GM23338 (cell line): ENCODE measurements around the gene SERPINI2. TPM values are rescaled to one million over a fixed set of nuclear protein-coding genes. Genes with fewer than 3 reads are reported as not detected.

Experiments used
- ATAC-seq: fragments of 200-7000 bp; cut with Tn5 transposase; 3 replicates; pipeline ENCODE4 v1.9.1; 2020
- DNase-seq: peaks from one replicate; pipeline ENCODE4 v3.0.0-alpha.2; 2015; ENCODE audit warnings: low spot score
- H2AFZ ChIP-seq: fragments of 200-600 bp; sonication (generic); 2 replicates; pipeline ENCODE4 v1.8.0; 2016; ENCODE audit warnings: antibody characterized with exemption, mild to moderate bottlenecking, moderate library complexity
- H3F3A ChIP-seq: fragments of 200-600 bp; sonication (generic); replicated peaks from 2 replicates; pipeline ENCODE4 v1.8.0; 2017; ENCODE audit warnings: antibody characterized with exemption, mixed run types, low read depth
- H3K27ac ChIP-seq: fragments of 200-600 bp; sonication (generic); 2 replicates; pipeline ENCODE4 v1.6.1; 2016; ENCODE audit warnings: low read depth
- H3K27me3 ChIP-seq: fragments of 200-600 bp; sonication (generic); 2 replicates; pipeline ENCODE4 v1.8.0; 2016; ENCODE audit warnings: mild to moderate bottlenecking, mixed run types, moderate library complexity; ENCODE audit not compliant: insufficient read depth
- H3K36me3 ChIP-seq: fragments of 200-600 bp; sonication (generic); 2 replicates; pipeline ENCODE4 v1.8.0; 2016; ENCODE audit warnings: mild to moderate bottlenecking; ENCODE audit not compliant: insufficient read depth
- H3K4me1 ChIP-seq: fragments of 200-600 bp; sonication (generic); 2 replicates; pipeline ENCODE4 v1.8.0; 2016; ENCODE audit warnings: mild to moderate bottlenecking, moderate library complexity; ENCODE audit not compliant: insufficient read depth
- H3K4me2 ChIP-seq: fragments of 200-600 bp; sonication (generic); 2 replicates; pipeline ENCODE4 v1.7.1; 2017; ENCODE audit warnings: mixed run types
- H3K4me3 ChIP-seq: fragments of 200-600 bp; sonication (generic); 2 replicates; pipeline ENCODE4 v1.6.1; 2016; ENCODE audit warnings: mixed run types
- H3K79me2 ChIP-seq: fragments of 200-600 bp; sonication (generic); replicated peaks from 2 replicates; pipeline ENCODE4 v1.8.0; 2017; ENCODE audit warnings: mild to moderate bottlenecking; ENCODE audit not compliant: insufficient read depth
- H3K9me2 ChIP-seq: fragments of 200-600 bp; sonication (generic); 2 replicates; pipeline ENCODE4 v1.8.0; 2017; ENCODE audit not compliant: insufficient read depth
- H4K20me1 ChIP-seq: fragments of 200-600 bp; sonication (generic); replicated peaks from 2 replicates; pipeline ENCODE4 v1.8.0; 2017; ENCODE audit warnings: mild to moderate bottlenecking; ENCODE audit not compliant: insufficient read depth
- H3K27ac Mint-ChIP-seq: 2 replicates; pipeline ENCODE4 v1.8.0; 2020; ENCODE audit warnings: inconsistent platforms, mild to moderate bottlenecking, moderate library complexity, mixed read lengths
- H3K27me3 Mint-ChIP-seq: 3 replicates; pipeline ENCODE4 v1.8.0; 2022; ENCODE audit warnings: low read depth, mild to moderate bottlenecking, moderate library complexity, mixed read lengths, inconsistent platforms; ENCODE audit not compliant: insufficient read depth, poor library complexity
- H3K36me3 Mint-ChIP-seq: 3 replicates; pipeline ENCODE4 v1.8.0; 2021; ENCODE audit warnings: low read depth, mild to moderate bottlenecking, inconsistent platforms, moderate library complexity, mixed read lengths
- H3K4me1 Mint-ChIP-seq: 3 replicates; pipeline ENCODE4 v1.8.0; 2020; ENCODE audit warnings: mild to moderate bottlenecking, inconsistent platforms, mixed read lengths
- H3K4me3 Mint-ChIP-seq: 3 replicates; pipeline ENCODE4 v1.8.0; 2021; ENCODE audit warnings: moderate library complexity, mild to moderate bottlenecking, inconsistent platforms, mixed read lengths
- H3K9me3 Mint-ChIP-seq: 3 replicates; pipeline ENCODE4 v1.8.0; 2020; ENCODE audit warnings: moderate library complexity, mild to moderate bottlenecking, inconsistent platforms, mixed read lengths
- EZH2 ChIP-seq: fragments of 200-600 bp; sonication (generic); IDR thresholded peaks from one replicate; pipeline ENCODE4 v1.8.0; 2017; ENCODE audit warnings: antibody characterized with exemption, mild to moderate bottlenecking, low read depth; ENCODE audit not compliant: unreplicated experiment
- JUNB ChIP-seq: IDR thresholded peaks from one replicate; pipeline ENCODE4 v1.6.1; 2016; ENCODE audit warnings: antibody characterized with exemption; ENCODE audit not compliant: unreplicated experiment
- NANOG ChIP-seq: IDR thresholded peaks from 2 replicates; pipeline ENCODE4 v1.6.1; 2016; ENCODE audit warnings: antibody characterized with exemption, borderline replicate concordance
- POLR2AphosphoS5 ChIP-seq: IDR thresholded peaks from 2 replicates; pipeline ENCODE4 v1.6.1; 2016; ENCODE audit warnings: antibody characterized with exemption, low read depth
- STAT1 ChIP-seq: IDR thresholded peaks from one replicate; pipeline ENCODE4 v1.6.1; 2016; ENCODE audit warnings: antibody characterized with exemption; ENCODE audit not compliant: unreplicated experiment
- ZNF114 ChIP-seq: fragments of 250-450 bp; sonication (Bioruptor Pico); IDR thresholded peaks from 2 replicates; pipeline ENCODE4 v1.5.0; 2020; ENCODE audit warnings: mild to moderate bottlenecking, moderate library complexity
- ZNF331 ChIP-seq: fragments of 250-450 bp; sonication (Bioruptor Pico); IDR thresholded peaks from 2 replicates; pipeline ENCODE4 v1.5.0; 2020; ENCODE audit warnings: low read depth, mild to moderate bottlenecking, moderate library complexity
- polyA plus RNA-seq: library from polyadenylated mRNA; unstranded; fragments of >200 nt; fragmentation: Nextera tagmentation; extraction: Ambion mirVana; gene quantifications from 2 replicates; pipeline ENCODE4 v1.2.1, GENCODE V29; 2016
- total RNA-seq: library from RNA; depleted of rRNA; stranded (reverse); fragments of >200 nt; shearing (Covaris generic); gene quantifications from 2 replicates; pipeline ENCODE4 v1.2.3, GENCODE V29; 2014
- TF ChIP-seq, protein P1 (sequence below): IDR thresholded peaks from 2 replicates; pipeline ENCODE4 v1.6.1; 2016; ENCODE audit warnings: antibody characterized with exemption
- TF ChIP-seq, protein P2 (sequence below): IDR thresholded peaks from one replicate; pipeline ENCODE4 v1.6.1; 2018; ENCODE audit warnings: antibody characterized with exemption; ENCODE audit not compliant: unreplicated experiment
- TF ChIP-seq, protein P3 (sequence below): fragments of 250-450 bp; sonication (Bioruptor Pico); IDR thresholded peaks from 2 replicates; pipeline ENCODE4 v1.5.0; 2020; ENCODE audit warnings: mild to moderate bottlenecking, moderate library complexity
- TF ChIP-seq, protein P4 (sequence below), 2 experiments: fragments of 200-600 bp in 1 of 2; sonication (generic) in 1 of 2; conservative IDR thresholded peaks; 2 replicates each; pipeline versions ENCODE4 v1.5.1 to v1.6.1; 2016 to 2017; ENCODE audit warnings: antibody characterized with exemption in 2 of 2, low read depth in 2 of 2, mild to moderate bottlenecking in 2 of 2, moderate library complexity in 1 of 2

SERPINI2 gene
- total and polyA plus RNA-seq, 2 experiments from 2014 or later = 0.68 to 2.5 TPM

DNA sequence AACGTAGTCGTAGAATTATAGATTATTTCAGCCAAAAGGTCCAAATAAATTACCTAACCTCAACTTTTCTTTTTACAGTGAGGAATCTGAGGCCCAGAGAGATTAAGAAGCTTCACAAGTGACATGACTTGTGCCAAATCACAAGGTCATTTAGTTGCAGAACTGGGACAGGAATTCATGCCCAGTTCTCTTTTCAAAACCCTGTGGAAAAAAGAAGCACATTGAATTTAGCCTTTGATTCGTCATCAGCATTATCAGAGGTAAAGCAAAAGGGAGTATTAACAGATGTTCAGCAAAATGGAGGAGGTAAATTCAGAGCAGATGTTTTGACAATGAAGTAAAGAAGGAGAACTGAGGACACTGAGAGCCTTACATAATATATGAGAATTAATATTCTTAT is 4.5 kb downstream of the SERPINI2 start:
- H4K20me1 ChIP-seq = no peaks in the 10 kb centered on the region
- H2AFZ ChIP-seq = no peak overlapping the region; the same call in 1 of the 2 replicates
- H3K36me3 Mint-ChIP-seq = no peaks in the 10 kb centered on the region

More for the DNA sequence above, 4.5 kb downstream of the SERPINI2 start:
- no peak for DNase-seq
- Mint-ChIP-seq H3K9me3 (no peaks in the 10 kb centered on the region), H3K4me1 (peaks cover 15% of the 10 kb centered on the region; the same call in 2 of the 3 replicates), H3K27me3 (no peaks in the 10 kb centered on the region), H3K4me3 (no peak overlapping the region), H3K27ac (no peak overlapping the region; the same call in 1 of the 2 replicates)
- H3K79me2 ChIP-seq = no peaks in the 10 kb centered on the region
- no peak overlapping the region for H3K4me3 ChIP-seq
- H3K4me1 ChIP-seq = peaks cover 17% of the 10 kb centered on the region
- no peak overlapping the region for H3K27ac ChIP-seq
- TF ChIP-seq ZNF331 (CRISPR knock-in tag) (no peak), STAT1 (no peak), NANOG (no peak), POLR2AphosphoS5 (no peak), JUNB (no peak), EZH2 (no peak), ZNF114 (no peak)
- TF ChIP-seq, protein P1, sequence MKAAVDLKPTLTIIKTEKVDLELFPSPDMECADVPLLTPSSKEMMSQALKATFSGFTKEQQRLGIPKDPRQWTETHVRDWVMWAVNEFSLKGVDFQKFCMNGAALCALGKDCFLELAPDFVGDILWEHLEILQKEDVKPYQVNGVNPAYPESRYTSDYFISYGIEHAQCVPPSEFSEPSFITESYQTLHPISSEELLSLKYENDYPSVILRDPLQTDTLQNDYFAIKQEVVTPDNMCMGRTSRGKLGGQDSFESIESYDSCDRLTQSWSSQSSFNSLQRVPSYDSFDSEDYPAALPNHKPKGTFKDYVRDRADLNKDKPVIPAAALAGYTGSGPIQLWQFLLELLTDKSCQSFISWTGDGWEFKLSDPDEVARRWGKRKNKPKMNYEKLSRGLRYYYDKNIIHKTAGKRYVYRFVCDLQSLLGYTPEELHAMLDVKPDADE = no peak
- TF ChIP-seq, protein P2, sequence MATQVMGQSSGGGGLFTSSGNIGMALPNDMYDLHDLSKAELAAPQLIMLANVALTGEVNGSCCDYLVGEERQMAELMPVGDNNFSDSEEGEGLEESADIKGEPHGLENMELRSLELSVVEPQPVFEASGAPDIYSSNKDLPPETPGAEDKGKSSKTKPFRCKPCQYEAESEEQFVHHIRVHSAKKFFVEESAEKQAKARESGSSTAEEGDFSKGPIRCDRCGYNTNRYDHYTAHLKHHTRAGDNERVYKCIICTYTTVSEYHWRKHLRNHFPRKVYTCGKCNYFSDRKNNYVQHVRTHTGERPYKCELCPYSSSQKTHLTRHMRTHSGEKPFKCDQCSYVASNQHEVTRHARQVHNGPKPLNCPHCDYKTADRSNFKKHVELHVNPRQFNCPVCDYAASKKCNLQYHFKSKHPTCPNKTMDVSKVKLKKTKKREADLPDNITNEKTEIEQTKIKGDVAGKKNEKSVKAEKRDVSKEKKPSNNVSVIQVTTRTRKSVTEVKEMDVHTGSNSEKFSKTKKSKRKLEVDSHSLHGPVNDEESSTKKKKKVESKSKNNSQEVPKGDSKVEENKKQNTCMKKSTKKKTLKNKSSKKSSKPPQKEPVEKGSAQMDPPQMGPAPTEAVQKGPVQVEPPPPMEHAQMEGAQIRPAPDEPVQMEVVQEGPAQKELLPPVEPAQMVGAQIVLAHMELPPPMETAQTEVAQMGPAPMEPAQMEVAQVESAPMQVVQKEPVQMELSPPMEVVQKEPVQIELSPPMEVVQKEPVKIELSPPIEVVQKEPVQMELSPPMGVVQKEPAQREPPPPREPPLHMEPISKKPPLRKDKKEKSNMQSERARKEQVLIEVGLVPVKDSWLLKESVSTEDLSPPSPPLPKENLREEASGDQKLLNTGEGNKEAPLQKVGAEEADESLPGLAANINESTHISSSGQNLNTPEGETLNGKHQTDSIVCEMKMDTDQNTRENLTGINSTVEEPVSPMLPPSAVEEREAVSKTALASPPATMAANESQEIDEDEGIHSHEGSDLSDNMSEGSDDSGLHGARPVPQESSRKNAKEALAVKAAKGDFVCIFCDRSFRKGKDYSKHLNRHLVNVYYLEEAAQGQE = no peak
- TF ChIP-seq, protein P3, sequence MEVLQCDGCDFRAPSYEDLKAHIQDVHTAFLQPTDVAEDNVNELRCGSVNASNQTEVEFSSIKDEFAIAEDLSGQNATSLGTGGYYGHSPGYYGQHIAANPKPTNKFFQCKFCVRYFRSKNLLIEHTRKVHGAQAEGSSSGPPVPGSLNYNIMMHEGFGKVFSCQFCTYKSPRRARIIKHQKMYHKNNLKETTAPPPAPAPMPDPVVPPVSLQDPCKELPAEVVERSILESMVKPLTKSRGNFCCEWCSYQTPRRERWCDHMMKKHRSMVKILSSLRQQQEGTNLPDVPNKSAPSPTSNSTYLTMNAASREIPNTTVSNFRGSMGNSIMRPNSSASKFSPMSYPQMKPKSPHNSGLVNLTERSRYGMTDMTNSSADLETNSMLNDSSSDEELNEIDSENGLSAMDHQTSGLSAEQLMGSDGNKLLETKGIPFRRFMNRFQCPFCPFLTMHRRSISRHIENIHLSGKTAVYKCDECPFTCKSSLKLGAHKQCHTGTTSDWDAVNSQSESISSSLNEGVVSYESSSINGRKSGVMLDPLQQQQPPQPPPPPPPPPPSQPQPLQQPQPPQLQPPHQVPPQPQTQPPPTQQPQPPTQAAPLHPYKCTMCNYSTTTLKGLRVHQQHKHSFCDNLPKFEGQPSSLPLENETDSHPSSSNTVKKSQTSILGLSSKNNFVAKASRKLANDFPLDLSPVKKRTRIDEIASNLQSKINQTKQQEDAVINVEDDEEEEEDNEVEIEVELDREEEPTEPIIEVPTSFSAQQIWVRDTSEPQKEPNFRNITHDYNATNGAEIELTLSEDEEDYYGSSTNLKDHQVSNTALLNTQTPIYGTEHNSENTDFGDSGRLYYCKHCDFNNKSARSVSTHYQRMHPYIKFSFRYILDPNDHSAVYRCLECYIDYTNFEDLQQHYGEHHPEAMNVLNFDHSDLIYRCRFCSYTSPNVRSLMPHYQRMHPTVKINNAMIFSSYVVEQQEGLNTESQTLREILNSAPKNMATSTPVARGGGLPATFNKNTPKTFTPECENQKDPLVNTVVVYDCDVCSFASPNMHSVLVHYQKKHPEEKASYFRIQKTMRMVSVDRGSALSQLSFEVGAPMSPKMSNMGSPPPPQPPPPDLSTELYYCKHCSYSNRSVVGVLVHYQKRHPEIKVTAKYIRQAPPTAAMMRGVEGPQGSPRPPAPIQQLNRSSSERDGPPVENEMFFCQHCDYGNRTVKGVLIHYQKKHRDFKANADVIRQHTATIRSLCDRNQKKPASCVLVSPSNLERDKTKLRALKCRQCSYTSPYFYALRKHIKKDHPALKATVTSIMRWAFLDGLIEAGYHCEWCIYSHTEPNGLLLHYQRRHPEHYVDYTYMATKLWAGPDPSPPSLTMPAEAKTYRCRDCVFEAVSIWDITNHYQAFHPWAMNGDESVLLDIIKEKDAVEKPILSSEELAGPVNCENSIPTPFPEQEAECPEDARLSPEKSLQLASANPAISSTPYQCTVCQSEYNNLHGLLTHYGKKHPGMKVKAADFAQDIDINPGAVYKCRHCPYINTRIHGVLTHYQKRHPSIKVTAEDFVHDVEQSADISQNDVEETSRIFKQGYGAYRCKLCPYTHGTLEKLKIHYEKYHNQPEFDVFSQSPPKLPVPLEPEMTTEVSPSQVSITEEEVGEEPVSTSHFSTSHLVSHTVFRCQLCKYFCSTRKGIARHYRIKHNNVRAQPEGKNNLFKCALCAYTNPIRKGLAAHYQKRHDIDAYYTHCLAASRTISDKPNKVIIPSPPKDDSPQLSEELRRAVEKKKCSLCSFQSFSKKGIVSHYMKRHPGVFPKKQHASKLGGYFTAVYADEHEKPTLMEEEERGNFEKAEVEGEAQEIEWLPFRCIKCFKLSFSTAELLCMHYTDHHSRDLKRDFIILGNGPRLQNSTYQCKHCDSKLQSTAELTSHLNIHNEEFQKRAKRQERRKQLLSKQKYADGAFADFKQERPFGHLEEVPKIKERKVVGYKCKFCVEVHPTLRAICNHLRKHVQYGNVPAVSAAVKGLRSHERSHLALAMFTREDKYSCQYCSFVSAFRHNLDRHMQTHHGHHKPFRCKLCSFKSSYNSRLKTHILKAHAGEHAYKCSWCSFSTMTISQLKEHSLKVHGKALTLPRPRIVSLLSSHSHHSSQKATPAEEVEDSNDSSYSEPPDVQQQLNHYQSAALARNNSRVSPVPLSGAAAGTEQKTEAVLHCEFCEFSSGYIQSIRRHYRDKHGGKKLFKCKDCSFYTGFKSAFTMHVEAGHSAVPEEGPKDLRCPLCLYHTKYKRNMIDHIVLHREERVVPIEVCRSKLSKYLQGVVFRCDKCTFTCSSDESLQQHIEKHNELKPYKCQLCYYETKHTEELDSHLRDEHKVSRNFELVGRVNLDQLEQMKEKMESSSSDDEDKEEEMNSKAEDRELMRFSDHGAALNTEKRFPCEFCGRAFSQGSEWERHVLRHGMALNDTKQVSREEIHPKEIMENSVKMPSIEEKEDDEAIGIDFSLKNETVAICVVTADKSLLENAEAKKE (CRISPR knock-in tag) = no peak
- TF ChIP-seq, protein P4, sequence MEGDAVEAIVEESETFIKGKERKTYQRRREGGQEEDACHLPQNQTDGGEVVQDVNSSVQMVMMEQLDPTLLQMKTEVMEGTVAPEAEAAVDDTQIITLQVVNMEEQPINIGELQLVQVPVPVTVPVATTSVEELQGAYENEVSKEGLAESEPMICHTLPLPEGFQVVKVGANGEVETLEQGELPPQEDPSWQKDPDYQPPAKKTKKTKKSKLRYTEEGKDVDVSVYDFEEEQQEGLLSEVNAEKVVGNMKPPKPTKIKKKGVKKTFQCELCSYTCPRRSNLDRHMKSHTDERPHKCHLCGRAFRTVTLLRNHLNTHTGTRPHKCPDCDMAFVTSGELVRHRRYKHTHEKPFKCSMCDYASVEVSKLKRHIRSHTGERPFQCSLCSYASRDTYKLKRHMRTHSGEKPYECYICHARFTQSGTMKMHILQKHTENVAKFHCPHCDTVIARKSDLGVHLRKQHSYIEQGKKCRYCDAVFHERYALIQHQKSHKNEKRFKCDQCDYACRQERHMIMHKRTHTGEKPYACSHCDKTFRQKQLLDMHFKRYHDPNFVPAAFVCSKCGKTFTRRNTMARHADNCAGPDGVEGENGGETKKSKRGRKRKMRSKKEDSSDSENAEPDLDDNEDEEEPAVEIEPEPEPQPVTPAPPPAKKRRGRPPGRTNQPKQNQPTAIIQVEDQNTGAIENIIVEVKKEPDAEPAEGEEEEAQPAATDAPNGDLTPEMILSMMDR (conservative IDR thresholded peaks at IDR 0.05; ENCODE audit: low read depth in 2 of 2) = no peak
- no peaks in the 10 kb centered on the region for H3K27me3 ChIP-seq
- no peak overlapping the region for H3K4me2 ChIP-seq
- no peaks in the 10 kb centered on the region for H3K36me3 ChIP-seq
- no peaks in the 10 kb centered on the region for H3K9me2 ChIP-seq
- ATAC-seq = no peak
- no peaks in the 10 kb centered on the region for H3F3A ChIP-seq
